HAP-1 (cell line): ENCODE results near the gene FAM47E.

Experiments used
- DNase-seq, 2 experiments: peaks; one replicate each; pipeline ENCODE4 v3.0.0-alpha.2; 2016 to 2020; ENCODE audit warnings: low spot score in 2 of 2
- H3K27me3 ChIP-seq: fragments of 250-450 bp; sonication (Bioruptor Pico); 2 replicates; pipeline ENCODE4 v1.5.1; 2020; ENCODE audit warnings: low read depth, mild to moderate bottlenecking, moderate library complexity
- H3K36me3 ChIP-seq: fragments of 250-450 bp; sonication (Bioruptor Pico); replicated peaks from 2 replicates; pipeline ENCODE4 v1.5.1; 2020; ENCODE audit warnings: mild to moderate bottlenecking
- H3K4me1 ChIP-seq: fragments of 250-450 bp; sonication (Bioruptor Pico); 2 replicates; pipeline ENCODE4 v1.5.1; 2020; ENCODE audit warnings: mild to moderate bottlenecking
- H3K4me3 ChIP-seq: fragments of 250-450 bp; sonication (Bioruptor Pico); 2 replicates; pipeline ENCODE4 v1.5.1; 2020; ENCODE audit warnings: mild to moderate bottlenecking, moderate library complexity
- H3K9me3 ChIP-seq: fragments of 250-450 bp; sonication (Bioruptor Pico); 2 replicates; pipeline ENCODE4 v1.5.1; 2020; ENCODE audit warnings: mild to moderate bottlenecking, moderate library complexity
- in situ Hi-C: fragments of 300-500 bp; cut with MboI; formaldehyde crosslinking; loops from 3 replicates; pipeline ENCODE4 v1.14.3; 2020; ENCODE audit warnings: low sequenced_read_pairs, inconsistent platforms, mixed read lengths

Gene FAM47E, protein sequence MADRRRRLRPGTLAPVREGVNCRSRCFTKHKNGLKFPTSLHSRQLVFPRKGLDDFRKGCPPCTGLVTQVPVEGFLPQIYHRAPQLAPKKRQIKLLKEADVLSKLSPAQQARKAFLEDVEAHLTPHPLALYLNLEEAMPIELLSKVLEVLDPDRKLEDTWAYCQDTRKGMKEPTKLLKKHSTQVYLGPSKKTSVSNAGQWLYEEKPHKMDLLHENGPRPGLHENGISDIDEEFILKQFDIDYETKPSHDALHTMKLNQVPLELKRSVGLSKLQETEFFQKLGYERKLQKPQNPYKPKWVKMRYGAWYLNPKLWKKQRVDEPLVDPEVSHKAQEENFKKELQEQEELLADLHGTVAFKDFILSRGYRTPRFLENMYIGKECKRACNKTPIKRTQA

DNA sequence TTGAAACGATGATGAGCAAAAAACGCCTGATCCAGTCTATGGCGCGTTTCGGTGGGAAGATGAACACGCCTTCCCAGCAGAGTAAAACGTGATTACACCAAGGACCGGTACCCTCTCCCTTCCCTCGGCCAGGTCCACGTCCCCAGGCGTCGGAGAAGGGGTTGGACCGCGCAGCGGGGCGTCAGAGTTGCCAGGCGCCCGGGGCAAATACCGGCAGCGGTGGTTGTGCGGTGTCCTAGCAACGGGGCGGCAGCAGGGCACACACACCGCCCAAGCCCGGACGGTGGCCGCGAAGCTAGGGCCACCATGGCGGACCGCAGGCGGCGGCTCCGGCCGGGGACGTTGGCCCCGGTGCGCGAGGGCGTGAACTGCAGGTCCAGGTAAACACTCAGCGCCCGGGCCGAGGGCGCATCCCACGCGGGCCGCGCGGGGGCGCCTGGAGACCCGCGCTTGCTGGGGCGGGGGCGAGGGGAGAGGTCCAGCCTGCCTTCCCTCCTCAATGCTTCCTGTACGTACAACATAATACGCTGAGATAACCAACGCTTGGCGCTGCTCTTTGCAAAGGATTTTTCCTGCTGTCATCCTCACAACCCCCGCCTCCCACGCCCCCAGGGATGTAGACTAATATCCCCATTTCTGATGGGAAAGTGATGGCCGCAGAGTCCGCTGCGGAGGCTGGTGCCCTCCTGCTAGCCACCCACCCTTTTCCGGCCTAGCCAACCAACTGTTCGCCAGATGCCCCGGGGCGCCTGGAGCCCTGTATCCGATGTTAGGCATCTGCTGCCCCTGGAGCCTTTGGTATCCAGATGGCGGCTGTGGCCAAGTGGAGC lies at the start of gene FAM47E:
Gene FAM47E (plus strand): TSS at position 281 of the 830 bp plus-strand sequence. CDS start 26 bp downstream, at position 307.
- Histone ChIP-seq H3K27me3 (peaks cover 29% of the 10 kb centered on the region), H3K4me1 (peaks cover 6% of the 10 kb centered on the region), H3K36me3 (no peaks in the 10 kb centered on the region), H3K4me3 (peak within 1 kb of the TSS; percentile 30), H3K9me3 (no peaks in the 10 kb centered on the region)
- peak; percentile 40 to 84 for DNase-seq
- in situ Hi-C loops = no loop called here

DNA sequence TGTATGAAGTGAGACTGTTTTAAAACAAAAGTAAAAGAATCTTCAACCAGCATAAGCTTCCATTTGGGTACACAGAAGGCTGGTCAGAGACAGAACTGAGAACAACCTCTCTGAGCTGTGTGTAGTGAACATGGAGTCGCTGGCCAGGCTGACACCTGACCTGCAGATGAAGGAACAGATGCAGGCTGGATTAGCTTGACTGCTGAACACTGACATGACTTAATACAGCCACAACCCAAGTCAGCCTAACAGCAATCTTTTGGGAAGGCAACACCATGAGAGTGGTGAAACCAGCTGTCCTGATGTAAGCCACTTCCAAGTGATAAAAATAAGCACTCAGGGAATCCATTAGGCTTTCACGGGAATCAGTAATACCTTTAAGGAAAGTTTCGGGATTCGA lies 48.0 kb upstream of the FAM47E start:
- no peaks in the 10 kb centered on the region for H3K27me3 ChIP-seq
- in situ Hi-C loops = no loop called here
- H3K36me3 ChIP-seq = no peaks in the 10 kb centered on the region
- peaks cover 3% of the 10 kb centered on the region for H3K4me1 ChIP-seq
- no peak for DNase-seq
- H3K4me3 ChIP-seq = no peak overlapping the region
- H3K9me3 ChIP-seq = no peaks in the 10 kb centered on the region

DNA sequence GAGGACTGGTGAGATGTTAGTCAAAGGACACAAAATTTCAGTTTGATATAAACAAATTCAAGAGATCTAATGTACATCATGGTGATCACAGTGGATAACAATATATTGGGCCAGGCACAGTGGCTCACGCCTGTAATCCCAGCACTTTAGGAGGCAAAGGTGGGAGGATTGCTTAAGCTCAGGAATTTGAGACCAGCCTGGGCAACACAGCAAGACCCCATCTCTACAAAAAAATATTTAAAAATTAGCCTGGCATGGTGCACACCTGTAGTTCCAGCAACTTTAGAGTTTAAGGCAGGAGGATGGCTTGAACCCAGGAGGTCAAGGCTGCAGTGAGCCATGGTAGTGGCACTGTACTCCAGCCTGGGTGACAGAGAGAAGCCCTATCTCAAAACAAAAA lies 46.6 kb upstream of the FAM47E start:
- Histone ChIP-seq H3K9me3 (no peaks in the 10 kb centered on the region), H3K4me1 (no peaks in the 10 kb centered on the region), H3K4me3 (no peak overlapping the region), H3K36me3 (no peaks in the 10 kb centered on the region), H3K27me3 (no peaks in the 10 kb centered on the region)
- no peak for DNase-seq
- in situ Hi-C loops = no loop called here

DNA sequence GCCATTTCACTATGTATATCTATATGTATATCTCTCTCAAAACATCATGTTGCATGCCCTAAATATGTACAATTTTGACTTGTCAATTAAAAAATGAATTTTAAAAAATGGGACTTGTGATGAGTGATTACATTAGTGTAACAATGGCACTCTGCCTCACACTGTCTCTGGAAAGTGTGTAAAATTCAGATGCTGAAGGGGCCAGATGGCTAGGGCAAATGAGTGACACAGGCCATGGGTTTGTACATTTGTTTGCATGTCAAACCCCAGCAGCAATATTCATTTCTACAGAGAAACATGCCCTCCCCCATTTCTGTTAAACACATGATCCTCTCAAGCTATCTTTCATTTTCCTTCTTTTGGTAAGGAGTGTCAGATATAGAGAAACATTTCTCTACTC lies 46.0 kb upstream of the FAM47E start:
- no peaks in the 10 kb centered on the region for H3K36me3 ChIP-seq
- no peak for DNase-seq
- H3K27me3 ChIP-seq = no peaks in the 10 kb centered on the region
- H3K9me3 ChIP-seq = no peaks in the 10 kb centered on the region
- in situ Hi-C loops = no loop called here
- no peak overlapping the region for H3K4me3 ChIP-seq
- H3K4me1 ChIP-seq = no peaks in the 10 kb centered on the region

DNA sequence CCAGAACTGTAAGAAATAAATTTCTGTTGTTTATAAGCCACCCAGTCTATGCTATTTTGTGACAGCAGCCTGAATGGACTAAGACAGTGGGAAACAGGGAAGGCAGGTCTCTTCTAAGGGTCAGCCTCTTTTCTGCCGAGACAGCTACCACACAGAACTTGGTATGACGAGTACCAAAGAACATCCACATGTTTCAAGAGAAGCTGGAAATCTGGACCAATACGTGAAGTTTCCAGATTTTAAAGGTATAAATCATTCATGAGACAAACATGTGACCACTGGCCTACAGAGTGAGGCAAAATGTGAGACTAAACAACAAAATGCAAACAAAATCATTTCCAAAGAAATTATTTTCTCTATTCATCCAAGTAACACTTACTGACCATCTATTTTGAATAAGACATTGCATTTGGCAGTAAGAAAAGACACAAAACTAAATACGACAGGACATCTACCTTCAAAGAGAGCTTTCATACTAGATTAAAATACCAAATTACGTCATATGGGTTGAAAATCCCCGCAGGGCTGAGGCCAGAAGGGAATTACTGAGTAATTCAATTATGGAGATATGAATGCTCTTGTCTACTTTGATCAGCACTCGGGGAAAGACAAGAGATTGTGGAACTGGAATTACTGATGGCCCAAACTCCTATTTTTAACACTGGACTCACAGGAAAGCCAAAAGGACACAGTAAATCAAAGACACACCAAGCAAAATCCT lies 45.1 kb upstream of the FAM47E start:
- DNase-seq = no peak
- in situ Hi-C loops = no loop called here

DNA sequence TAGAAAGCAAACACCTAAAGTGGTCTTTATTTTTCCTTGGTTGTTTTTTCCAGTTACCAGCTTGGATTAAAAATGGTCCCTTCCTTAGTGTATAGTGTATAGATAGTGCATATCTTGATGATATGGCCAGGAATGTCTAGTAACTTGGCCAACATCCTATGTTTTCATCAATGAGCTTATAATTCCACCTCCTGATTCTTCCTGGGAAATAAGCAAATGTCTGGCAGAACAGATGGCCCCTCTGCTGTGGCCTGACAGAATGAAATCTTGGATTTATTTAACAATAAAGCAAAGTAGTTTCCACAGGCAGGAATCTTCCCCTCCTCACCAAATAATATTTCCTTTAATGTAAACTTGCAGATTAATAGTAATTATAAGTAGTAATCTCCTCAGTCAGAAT lies 44.0 kb upstream of the FAM47E start:
- H3K36me3 ChIP-seq = no peaks in the 10 kb centered on the region
- DNase-seq = no peak
- no peaks in the 10 kb centered on the region; the same call in 1 of the 2 replicates for H3K27me3 ChIP-seq
- H3K4me1 ChIP-seq = peaks cover 11% of the 10 kb centered on the region
- no peaks in the 10 kb centered on the region for H3K9me3 ChIP-seq
- in situ Hi-C loops = no loop called here
- no peak overlapping the region for H3K4me3 ChIP-seq

More for the DNA sequence above, 45.1 kb upstream of the FAM47E start:
- peaks cover 4% of the 10 kb centered on the region; the same call in 1 of the 2 replicates for H3K4me1 ChIP-seq
- H3K36me3 ChIP-seq = no peaks in the 10 kb centered on the region
- H3K9me3 ChIP-seq = no peaks in the 10 kb centered on the region
- no peak overlapping the region for H3K4me3 ChIP-seq
- no peaks in the 10 kb centered on the region; the same call in 1 of the 2 replicates for H3K27me3 ChIP-seq

DNA sequence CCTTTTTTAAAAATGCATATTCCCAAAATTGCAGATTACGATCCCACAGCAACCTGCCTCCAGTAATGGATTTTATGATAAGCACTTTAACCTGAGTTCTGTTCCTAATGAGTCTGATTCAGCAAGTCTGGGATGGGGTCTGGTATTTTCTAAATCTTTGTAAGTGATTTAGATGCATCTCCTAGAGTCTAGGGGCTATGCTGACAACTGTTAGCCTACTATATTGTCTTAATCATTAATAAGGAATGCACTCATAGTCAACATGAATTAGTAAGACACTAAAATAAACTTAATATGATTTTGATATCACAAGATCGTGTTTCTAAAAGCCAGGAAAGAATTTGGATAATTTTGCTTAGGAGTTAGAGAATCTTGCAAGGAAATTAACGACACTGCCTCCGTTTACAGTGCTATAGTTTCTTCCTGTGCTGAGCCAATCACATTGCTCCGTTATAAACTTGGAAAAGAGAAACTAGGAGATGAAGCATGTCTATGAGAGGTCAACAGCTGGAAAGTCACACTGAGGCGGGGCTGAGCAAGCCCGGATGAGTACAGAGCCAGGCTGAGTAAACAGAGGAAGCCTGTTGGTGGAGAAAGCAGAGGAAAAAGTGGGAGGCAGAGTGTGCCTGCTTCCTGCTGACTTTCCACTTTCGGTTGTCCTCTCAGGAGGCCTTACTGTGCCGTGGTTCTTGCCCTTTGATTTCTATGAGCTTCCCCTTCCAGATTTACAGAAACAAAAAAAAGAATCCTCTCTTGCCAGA lies 43.3 kb upstream of the FAM47E start:
- H3K9me3 ChIP-seq = no peaks in the 10 kb centered on the region
- no peak for DNase-seq
- H3K27me3 ChIP-seq = no peaks in the 10 kb centered on the region; the same call in 1 of the 2 replicates
- H3K36me3 ChIP-seq = no peaks in the 10 kb centered on the region
- H3K4me1 ChIP-seq = peaks cover 14% of the 10 kb centered on the region
- in situ Hi-C loops = no loop called here
- H3K4me3 ChIP-seq = no peak overlapping the region

DNA sequence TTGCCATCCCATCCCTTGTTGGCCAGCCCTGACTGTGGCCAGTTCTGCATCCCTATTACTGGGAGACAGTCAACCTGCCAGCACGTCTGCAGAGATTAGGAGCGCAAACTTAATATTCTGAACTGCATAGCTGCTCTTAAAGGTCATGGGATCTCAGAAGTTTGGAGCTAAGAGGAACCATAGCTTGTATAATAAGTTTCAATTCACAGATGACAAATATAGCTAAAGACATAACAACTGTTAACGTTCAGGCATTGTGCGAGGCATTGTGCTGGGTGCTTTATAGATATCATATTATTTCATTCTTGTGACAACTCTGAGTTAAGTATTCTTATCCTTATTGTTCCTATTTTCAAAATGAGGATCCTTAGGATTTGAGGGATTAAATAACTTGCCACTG lies 41.6 kb upstream of the FAM47E start:
- no peak for DNase-seq
- in situ Hi-C loops = no loop called here
- no peaks in the 10 kb centered on the region for H3K9me3 ChIP-seq
- peaks cover 21% of the 10 kb centered on the region for H3K4me1 ChIP-seq
- H3K27me3 ChIP-seq = no peaks in the 10 kb centered on the region; the same call in 1 of the 2 replicates
- 0 out of 2 replicates have a peak, but pooled peaks cover 2% of the 10 kb centered on the region for H3K36me3 ChIP-seq
- H3K4me3 ChIP-seq = no peak overlapping the region

DNA sequence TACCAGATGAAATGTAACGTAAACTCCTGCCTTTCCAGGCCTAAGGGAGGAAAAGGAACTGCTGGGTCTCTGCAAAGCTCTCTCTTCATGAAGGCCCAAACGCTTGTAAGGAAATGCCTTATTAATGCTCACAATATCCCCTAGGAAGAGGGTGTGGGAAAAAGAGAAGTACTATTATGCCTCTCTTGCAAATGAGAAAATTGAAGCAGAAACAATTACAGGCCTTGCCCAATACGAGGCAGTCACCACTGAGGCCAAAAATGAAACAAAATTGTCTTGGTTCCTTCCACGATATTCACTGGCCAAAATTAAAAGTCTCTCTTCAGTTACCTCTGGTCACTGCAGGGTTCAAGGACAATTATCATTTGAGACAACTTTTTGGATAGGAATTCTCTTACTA lies 41.1 kb upstream of the FAM47E start:
- Histone ChIP-seq H3K9me3 (no peaks in the 10 kb centered on the region), H3K27me3 (no peaks in the 10 kb centered on the region; the same call in 1 of the 2 replicates), H3K4me3 (no peak overlapping the region), H3K4me1 (peaks cover 21% of the 10 kb centered on the region), H3K36me3 (0 out of 2 replicates have a peak, but pooled peaks cover 2% of the 10 kb centered on the region)
- in situ Hi-C loops = no loop called here
- no peak for DNase-seq

DNA sequence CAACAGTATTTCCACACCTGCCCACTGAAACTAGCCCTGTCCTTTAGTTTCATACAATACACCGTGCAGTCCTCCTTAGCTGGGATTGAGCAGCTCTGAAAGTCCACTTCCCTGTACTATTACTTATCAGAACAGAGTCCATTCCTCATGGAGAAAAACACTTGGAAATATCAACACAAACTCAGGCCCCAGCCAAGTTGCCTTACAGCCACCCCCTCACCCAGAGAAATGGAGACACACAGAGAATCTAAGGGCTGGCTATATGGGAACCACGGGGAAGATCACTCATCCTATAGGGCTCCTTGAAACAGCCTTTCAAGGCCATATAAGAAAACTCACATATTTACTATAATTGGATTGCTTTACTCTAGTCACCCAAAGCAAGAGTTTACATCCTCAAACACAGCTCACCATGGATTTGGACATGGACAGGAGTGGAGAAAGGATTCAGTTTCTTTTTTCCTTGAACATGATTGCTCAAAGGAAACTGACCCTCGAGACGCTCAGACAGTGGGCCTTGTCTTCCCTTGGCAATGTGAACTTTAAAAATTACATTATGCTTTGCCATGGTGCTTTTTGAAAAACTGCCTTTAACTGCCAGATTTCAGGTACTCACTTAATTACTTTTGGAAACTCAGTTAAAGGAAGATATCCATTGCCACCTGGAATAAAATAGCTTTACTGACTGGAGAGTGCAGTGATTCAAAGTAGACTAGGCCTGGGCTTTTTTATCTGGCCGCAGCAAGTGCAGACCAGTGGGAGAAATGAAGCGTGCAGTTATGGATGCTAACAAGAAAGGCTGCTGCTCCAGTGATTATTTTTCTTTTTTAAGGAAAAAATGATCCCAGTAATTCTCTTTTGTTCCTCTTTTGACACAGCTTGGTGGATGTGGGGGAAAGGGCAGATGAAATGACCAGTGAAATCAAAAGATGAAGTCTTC lies 39.5 kb upstream of the FAM47E start:
- in situ Hi-C loops = no loop called here

DNA sequence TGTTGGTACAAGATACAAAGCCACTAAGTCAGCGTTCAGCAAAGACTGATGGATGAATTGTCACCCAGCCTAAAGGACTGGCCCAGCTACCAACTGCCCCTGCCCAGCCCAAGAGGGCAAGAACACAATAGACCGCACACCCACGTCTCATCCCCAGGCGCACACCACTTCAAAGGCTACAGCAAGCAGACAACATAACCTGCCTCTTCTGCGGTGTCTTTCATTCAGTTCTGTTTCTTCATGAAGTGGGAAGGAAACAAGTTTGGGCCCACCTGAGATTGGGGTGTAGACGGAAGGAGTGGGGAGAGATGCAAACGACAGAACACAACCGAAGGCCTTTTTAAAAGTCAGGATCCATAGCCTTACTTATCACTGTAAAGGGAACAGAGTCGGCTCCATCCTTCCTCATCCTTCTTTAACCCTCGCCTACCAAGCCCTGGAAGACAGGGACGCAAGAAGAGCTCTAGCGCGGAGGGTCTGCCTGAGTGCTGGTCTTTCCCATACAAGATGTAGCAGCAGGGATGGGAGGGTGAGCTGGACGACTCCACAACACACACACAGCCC lies 38.6 kb upstream of the FAM47E start:
- Histone ChIP-seq H3K4me1 (peaks cover 21% of the 10 kb centered on the region), H3K36me3 (0 out of 2 replicates have a peak, but pooled peaks cover 2% of the 10 kb centered on the region), H3K27me3 (no peaks in the 10 kb centered on the region; the same call in 1 of the 2 replicates), H3K9me3 (no peaks in the 10 kb centered on the region), H3K4me3 (peak overlapping the region; percentile 59)
- in situ Hi-C loops = no loop called here
- peak; percentile 27 to 52 for DNase-seq

More for the DNA sequence above, 39.5 kb upstream of the FAM47E start:
- Histone ChIP-seq H3K4me1 (peaks cover 21% of the 10 kb centered on the region), H3K36me3 (0 out of 2 replicates have a peak, but pooled peaks cover 2% of the 10 kb centered on the region), H3K27me3 (no peaks in the 10 kb centered on the region; the same call in 1 of the 2 replicates), H3K4me3 (peak overlapping the region; percentile 59), H3K9me3 (no peaks in the 10 kb centered on the region)
- DNase-seq = no peak
